Dendritic cell treated with granulocyte-macrophage colony-stimulating factor and Interleukin-4, amounts not matched to agents 40 ng/mL and 50 ng/mL, for 4 days (primary cell): Measurements from ENCODE around the gene BCL2L11.

ENCODE experiments used
- H3K27ac Mint-ChIP-seq: one replicate; pipeline ENCODE4 v1.8.0; 2022; ENCODE audit warnings: mild to moderate bottlenecking, mixed read lengths
- H3K27me3 Mint-ChIP-seq: one replicate; pipeline ENCODE4 v1.8.0; 2022; ENCODE audit warnings: mild to moderate bottlenecking, mixed read lengths
- H3K36me3 Mint-ChIP-seq: one replicate; pipeline ENCODE4 v1.8.0; 2022; ENCODE audit warnings: low read depth, mixed read lengths
- H3K4me1 Mint-ChIP-seq: one replicate; pipeline ENCODE4 v1.8.0; 2022; ENCODE audit warnings: low read depth, mixed read lengths
- H3K4me3 Mint-ChIP-seq: one replicate; pipeline ENCODE4 v1.8.0; 2022; ENCODE audit warnings: mild to moderate bottlenecking, moderate library complexity, mixed read lengths
- H3K9me3 Mint-ChIP-seq: one replicate; pipeline ENCODE4 v1.8.0; 2022; ENCODE audit warnings: mixed read lengths
- intact Hi-C: fragments of 100-400 bp; cut with micrococcal nuclease; formaldehyde crosslinking; loops from one replicate; pipeline ENCODE4 v1.15.0; 2022

Gene BCL2L11

DNA sequence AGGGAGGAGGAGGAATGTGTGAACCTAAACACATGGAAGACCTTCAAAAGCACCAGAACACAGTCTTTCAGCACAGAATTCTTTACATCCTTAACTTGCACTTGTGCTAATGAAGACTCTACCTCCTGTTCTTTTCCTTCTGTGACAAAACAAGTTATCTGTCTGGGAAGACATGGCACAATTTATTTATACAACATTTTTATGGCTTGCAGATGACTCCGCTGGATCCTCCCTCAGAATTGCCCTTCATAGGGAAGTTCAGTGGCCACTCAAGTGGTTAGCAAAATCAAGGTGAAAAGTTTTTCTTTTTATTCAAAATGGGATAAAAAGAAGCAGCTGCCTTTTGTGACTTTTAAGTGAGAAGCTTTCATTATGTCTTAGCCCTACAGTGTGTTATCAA is 21.4 kb downstream of the BCL2L11 start:
- Mint-ChIP-seq H3K4me1 (peaks cover 13% of the 10 kb centered on the region), H3K36me3 (peaks cover 87% of the 10 kb centered on the region), H3K27ac (no peak overlapping the region), H3K9me3 (no peaks in the 10 kb centered on the region), H3K4me3 (no peak overlapping the region), H3K27me3 (no peaks in the 10 kb centered on the region)
- intact Hi-C loops: no loop called here

DNA sequence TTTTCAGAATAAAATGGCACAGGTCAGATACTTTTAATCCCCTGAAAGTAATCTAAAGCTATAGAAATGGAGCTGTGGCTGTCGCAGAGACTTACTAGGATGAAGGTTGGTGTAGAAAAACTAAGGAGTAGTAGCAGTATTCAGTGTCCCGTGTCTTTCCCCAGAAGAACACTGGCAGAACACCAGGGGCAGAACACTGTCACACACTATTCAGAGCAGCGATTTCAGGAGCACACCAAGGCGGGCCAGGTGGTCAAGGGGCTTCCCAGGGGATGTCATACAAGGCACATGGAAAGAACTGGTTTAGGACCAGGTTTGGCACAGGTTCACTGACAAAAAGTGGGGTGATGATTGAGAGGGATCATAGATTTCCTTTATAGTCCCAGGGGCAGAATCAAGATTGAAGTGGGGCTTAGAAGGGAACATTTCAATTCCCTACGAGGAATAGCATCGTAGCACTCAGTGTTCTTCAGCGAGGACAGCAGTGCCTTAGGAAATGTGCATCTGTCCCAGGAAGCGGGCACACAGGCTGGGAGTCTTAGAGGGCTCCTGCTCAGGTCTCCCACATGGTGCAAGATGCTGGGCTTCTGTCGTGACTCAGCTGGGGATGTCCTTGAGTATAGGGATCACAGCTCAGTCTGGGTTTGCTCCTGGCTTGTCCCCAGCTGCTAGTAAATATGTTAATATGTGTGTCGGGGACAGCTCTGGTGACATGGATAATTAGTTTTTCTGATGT is 22.6 kb downstream of the BCL2L11 start:
- Mint-ChIP-seq H3K27ac (no peak overlapping the region), H3K4me1 (peaks cover 9% of the 10 kb centered on the region), H3K27me3 (no peaks in the 10 kb centered on the region), H3K9me3 (no peaks in the 10 kb centered on the region), H3K4me3 (no peak overlapping the region), H3K36me3 (peaks cover 84% of the 10 kb centered on the region)
- intact Hi-C loops: no loop called here

DNA sequence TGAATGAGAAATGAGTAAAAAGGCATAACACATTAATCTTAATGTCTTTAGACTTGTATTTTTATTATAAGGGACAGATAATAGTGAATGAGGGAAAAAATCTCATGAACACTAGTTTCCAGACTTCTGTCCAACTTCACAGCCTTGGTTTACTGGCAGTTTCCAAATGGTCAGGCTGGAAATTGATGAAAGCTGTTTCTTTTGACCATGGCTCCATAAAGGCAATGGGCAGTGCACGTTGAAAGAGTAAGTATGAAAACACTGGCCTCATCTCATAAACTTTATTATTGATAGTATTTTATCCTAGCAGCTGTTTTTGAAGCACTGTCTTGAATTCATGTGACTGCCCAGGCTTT is 23.1 kb downstream of the BCL2L11 start:
- Mint-ChIP-seq H3K9me3 (no peaks in the 10 kb centered on the region), H3K4me1 (peaks cover 9% of the 10 kb centered on the region), H3K4me3 (no peak overlapping the region), H3K27ac (no peak overlapping the region), H3K36me3 (peaks cover 84% of the 10 kb centered on the region), H3K27me3 (no peaks in the 10 kb centered on the region)
- intact Hi-C loops: no loop called here

DNA sequence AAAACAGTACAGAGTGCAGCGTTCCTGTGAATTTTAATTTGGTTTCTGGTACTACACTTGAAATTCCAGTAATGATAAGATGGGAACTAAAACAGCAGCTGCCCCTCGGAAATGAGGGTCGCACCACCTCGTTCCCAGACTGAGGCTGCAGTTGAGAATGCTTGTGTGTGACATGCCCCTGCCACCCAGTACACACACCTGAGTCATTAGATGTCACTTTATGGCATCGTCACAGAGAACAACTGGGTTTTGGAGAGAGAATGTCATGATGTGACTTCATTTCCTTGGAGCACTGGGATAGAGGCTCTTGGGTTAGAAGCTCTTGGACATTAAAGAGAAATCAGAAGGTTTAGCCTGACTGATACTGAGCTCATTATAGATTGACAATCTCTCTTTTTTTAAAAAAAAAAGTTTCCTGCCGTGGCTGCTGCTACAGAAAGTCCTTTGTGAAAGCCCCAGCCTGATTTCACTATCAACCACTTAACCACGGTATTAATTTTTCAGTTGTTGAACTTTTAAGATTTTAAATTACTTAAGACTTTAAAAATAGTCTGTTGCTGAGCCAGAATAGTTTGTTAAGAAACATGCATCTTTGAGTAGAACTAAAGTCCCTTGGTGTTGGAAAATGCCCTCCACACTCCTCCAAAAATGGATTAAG is 24.5 kb downstream of the BCL2L11 start:
- intact Hi-C loops: no loop called here
- H3K4me1 Mint-ChIP-seq: peaks cover 20% of the 10 kb centered on the region
- peaks cover 83% of the 10 kb centered on the region for H3K36me3 Mint-ChIP-seq
- no peak overlapping the region for H3K27ac Mint-ChIP-seq
- no peaks in the 10 kb centered on the region for H3K27me3 Mint-ChIP-seq
- no peaks in the 10 kb centered on the region for H3K9me3 Mint-ChIP-seq
- no peak overlapping the region for H3K4me3 Mint-ChIP-seq

DNA sequence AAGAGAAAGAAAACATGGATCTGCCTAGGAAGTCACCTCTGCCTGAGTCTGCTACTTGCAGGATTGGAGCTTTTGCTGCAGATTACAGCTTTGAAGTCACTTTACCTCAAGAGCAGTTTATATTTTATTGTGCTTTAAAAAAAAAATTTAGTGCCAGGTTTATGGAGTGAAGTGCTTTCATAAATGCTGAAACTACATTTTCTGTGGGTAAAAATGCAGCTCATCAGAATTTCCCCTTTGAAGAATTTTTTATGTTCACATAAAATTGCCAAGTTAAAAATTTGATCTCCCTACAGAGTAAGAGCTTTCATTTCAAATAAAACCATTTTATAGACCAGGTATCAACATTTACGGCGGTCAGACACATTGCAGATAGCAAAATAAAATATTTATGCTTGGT is 25.2 kb downstream of the BCL2L11 start:
- Mint-ChIP-seq H3K4me3 (no peak overlapping the region), H3K27ac (no peak overlapping the region), H3K27me3 (no peaks in the 10 kb centered on the region), H3K9me3 (no peaks in the 10 kb centered on the region), H3K36me3 (peaks cover 83% of the 10 kb centered on the region), H3K4me1 (peaks cover 20% of the 10 kb centered on the region)
- intact Hi-C loops: no loop called here

DNA sequence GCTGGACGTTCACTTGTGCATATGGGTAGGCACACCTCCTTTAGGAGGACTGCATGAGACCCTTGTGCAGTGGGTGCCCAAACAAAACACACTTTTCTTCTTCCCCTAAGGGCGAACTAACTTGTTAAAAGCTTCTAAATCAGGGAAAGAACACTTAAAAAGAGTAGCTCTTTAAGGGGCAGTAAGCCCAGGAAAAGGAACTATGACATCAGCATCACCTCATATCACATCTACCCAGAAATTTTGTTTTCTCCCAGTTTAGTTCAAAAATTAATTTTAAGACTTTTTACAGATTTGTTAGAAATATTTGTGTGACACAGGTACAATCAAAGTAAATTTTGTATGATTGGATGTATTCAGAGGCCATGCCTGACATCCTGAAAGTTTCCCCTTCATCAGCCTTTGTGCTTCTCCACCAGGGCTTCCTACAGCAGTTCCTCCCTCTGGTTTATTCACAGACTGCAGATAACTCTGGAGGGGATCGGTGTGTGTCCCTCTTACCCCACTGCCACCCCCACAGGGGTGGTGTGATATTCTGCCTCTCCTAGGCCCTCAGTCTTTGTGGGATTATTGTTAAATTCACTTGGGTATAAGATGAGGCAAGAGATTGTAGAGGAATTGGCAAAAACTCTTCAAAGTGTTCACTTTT is 27.6 kb downstream of the BCL2L11 start:
- H3K9me3 Mint-ChIP-seq: no peaks in the 10 kb centered on the region
- no peaks in the 10 kb centered on the region for H3K27me3 Mint-ChIP-seq
- H3K27ac Mint-ChIP-seq: no peak overlapping the region
- H3K4me3 Mint-ChIP-seq: no peak overlapping the region
- peaks cover 88% of the 10 kb centered on the region for H3K36me3 Mint-ChIP-seq
- intact Hi-C loops: no loop called here
- peaks cover 16% of the 10 kb centered on the region for H3K4me1 Mint-ChIP-seq

DNA sequence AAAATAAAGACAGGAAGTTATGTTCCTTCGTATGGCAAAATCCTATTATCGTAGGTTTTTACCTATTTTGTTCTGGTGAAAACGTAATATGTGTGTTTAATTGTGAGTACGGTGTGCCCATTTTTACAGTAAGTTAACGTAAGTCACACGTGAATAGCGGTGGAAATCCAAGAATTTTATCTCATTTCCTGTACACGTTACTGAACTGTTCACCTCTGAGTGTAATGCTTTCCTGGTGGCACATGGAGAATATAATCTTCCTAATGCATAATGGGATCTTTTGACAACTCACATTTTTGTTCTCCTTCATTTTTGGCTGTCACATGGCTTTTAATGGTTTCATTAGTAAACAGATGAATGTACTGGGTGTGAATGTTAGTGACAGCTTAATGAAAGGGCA is 28.2 kb downstream of the BCL2L11 start:
- H3K27ac Mint-ChIP-seq: no peak overlapping the region
- peaks cover 15% of the 10 kb centered on the region for H3K4me1 Mint-ChIP-seq
- H3K4me3 Mint-ChIP-seq: no peak overlapping the region
- H3K27me3 Mint-ChIP-seq: no peaks in the 10 kb centered on the region
- intact Hi-C loops: no loop called here
- H3K9me3 Mint-ChIP-seq: no peaks in the 10 kb centered on the region
- H3K36me3 Mint-ChIP-seq: peaks cover 88% of the 10 kb centered on the region

DNA sequence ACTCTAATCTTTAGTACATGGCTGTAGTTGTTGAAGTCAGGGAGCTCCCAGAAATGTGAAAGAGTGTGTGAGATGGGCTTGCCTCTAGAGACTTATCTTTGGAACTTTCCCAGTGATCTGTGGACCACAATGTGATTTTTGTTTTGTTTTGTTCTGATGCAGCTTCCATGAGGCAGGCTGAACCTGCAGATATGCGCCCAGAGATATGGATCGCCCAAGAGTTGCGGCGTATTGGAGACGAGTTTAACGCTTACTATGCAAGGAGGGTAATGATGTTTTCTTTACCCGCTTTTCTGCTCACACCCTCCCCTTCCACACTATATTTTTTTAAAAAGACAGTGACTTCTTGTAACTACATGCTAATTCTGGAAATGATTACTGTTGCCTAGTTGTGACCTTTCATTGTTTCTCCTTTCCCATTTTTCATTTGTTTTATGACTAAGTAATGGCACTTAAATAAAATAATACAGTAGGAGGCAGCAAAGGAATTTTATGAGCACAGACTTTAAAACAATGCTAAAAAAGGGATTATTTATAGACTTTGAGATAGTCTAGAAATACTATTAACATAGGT is 29.3 kb downstream of the BCL2L11 start:
- no peaks in the 10 kb centered on the region for H3K9me3 Mint-ChIP-seq
- peaks cover 88% of the 10 kb centered on the region for H3K36me3 Mint-ChIP-seq
- peaks cover 15% of the 10 kb centered on the region for H3K4me1 Mint-ChIP-seq
- H3K27ac Mint-ChIP-seq: no peak overlapping the region
- no peaks in the 10 kb centered on the region for H3K27me3 Mint-ChIP-seq
- intact Hi-C loops: no loop called here
- no peak overlapping the region for H3K4me3 Mint-ChIP-seq

DNA sequence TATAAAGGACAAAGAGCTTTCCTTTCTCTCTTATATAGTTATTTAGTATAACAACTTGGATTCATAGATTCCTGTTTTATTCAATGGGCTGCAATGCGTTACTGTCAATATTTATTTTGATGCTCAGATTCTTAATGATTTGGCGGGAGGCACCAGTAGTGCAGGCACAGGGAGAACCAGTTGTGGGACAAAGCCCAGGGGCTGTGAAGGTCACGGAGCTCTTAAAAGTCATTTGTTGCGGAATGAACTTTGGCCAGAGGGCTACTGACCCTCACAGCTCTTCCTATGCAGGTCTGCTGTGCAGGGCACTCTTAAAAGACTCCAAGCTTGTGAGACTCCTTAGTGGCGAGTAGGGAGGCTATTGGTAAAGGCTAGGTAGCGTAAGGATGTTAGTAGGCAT is 34.0 kb downstream of the BCL2L11 start:
- H3K4me3 Mint-ChIP-seq: no peak overlapping the region
- H3K27me3 Mint-ChIP-seq: no peaks in the 10 kb centered on the region
- intact Hi-C loops: no loop called here
- no peak overlapping the region for H3K27ac Mint-ChIP-seq
- peaks cover 96% of the 10 kb centered on the region for H3K36me3 Mint-ChIP-seq
- peaks cover 14% of the 10 kb centered on the region for H3K4me1 Mint-ChIP-seq
- H3K9me3 Mint-ChIP-seq: no peaks in the 10 kb centered on the region

DNA sequence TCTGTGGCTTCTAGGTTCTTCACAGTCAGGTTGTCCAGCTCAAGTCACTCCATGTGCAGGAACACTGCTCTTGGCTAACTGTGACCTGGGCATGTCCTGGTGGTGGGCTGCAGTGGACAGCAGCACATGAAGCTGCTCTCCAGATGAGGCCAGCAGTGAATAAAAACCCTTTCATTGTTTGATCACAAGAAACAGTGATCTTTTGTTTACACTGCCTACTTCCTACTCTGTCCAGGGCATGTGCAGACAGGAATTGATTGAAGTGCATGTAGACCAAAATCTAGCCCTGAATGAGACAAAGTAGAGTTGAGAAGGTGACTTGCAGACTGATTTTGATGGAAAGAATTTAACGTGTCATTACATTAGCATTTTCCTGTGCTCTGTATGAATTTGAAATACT is 34.9 kb downstream of the BCL2L11 start:
- no peaks in the 10 kb centered on the region for H3K9me3 Mint-ChIP-seq
- peaks cover 18% of the 10 kb centered on the region for H3K4me1 Mint-ChIP-seq
- H3K36me3 Mint-ChIP-seq: peaks cover 96% of the 10 kb centered on the region
- H3K4me3 Mint-ChIP-seq: no peak overlapping the region
- intact Hi-C loops: no loop called here
- no peaks in the 10 kb centered on the region for H3K27me3 Mint-ChIP-seq
- H3K27ac Mint-ChIP-seq: no peak overlapping the region

DNA sequence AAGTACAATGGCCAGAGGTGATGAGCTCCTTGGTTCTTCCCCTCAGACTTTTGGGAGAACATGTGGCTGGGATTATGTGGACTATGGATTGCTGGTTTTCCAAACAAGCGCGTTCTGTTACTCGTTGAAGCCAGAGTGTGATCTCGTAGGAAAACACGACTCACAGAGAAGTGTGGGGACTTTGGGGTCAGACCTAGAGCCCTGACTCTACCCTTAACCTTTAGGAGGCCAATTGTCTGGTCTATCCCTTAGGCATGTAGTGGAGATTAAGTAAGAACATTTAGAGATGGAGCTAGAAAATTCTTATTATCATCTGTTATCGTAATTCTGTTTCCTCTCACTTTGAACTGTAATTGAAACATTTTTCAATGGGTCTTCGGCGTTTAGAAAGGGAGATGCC is 35.8 kb downstream of the BCL2L11 start:
- H3K4me1 Mint-ChIP-seq: peaks cover 19% of the 10 kb centered on the region
- intact Hi-C loops: no loop called here
- no peak overlapping the region for H3K4me3 Mint-ChIP-seq
- no peaks in the 10 kb centered on the region for H3K27me3 Mint-ChIP-seq
- H3K27ac Mint-ChIP-seq: no peak overlapping the region
- H3K36me3 Mint-ChIP-seq: peaks cover 96% of the 10 kb centered on the region
- H3K9me3 Mint-ChIP-seq: no peaks in the 10 kb centered on the region

DNA sequence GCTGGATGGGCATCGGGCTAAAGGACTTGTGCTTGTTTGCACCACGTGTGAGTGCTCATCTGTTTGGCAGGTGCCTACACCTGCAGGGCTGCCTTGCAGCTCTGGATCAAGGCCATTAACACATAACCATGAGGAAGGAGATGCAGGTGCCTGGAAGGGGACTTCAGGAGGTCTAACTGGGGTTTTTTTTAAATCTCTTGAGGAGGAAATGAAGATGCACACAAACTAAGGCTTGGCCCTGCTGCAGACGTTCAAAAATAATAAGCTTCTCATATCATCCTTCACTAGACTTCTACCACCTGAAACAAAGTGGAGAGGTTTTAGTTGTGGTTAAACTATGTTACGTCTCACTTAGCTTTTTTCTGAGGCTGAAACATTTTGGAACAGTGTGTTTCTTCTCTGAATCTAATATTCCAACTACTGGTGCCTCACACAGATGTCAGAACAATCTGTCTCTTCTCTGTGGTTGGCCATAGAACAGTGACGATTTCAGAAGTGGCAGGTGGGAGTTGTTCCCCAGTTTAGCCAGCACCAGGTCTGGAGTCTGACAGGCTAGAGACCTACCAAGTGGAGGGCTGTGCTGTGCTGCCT is 36.5 kb downstream of the BCL2L11 start:
- H3K27ac Mint-ChIP-seq: no peak overlapping the region
- H3K9me3 Mint-ChIP-seq: no peaks in the 10 kb centered on the region
- peaks cover 25% of the 10 kb centered on the region for H3K4me1 Mint-ChIP-seq
- peaks cover 96% of the 10 kb centered on the region for H3K36me3 Mint-ChIP-seq
- intact Hi-C loops: no loop called here
- no peak overlapping the region for H3K4me3 Mint-ChIP-seq
- H3K27me3 Mint-ChIP-seq: no peaks in the 10 kb centered on the region

DNA sequence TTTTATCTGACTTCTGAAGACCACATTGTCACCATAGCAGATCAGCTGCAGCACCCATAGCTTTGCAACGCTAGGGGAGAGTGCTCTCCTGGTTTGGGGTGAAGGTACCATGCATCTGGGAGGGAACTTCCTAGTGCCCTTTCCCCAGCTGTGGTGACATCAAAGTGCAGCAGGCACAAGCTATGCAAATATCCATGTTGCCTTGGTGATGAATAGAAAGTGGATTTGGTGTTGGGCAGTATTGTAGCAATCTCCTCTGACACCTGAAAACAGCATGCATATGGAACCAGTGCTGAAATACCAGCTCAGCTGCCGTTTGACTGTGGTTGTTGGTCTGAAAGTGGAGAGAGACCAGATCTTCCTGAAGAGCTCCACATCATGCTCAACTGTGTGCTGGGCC is 37.1 kb downstream of the BCL2L11 start:
- Mint-ChIP-seq H3K4me1 (peaks cover 31% of the 10 kb centered on the region), H3K4me3 (no peak overlapping the region), H3K27ac (no peak overlapping the region), H3K27me3 (no peaks in the 10 kb centered on the region), H3K9me3 (no peaks in the 10 kb centered on the region), H3K36me3 (peaks cover 96% of the 10 kb centered on the region)
- intact Hi-C loops: no loop called here

DNA sequence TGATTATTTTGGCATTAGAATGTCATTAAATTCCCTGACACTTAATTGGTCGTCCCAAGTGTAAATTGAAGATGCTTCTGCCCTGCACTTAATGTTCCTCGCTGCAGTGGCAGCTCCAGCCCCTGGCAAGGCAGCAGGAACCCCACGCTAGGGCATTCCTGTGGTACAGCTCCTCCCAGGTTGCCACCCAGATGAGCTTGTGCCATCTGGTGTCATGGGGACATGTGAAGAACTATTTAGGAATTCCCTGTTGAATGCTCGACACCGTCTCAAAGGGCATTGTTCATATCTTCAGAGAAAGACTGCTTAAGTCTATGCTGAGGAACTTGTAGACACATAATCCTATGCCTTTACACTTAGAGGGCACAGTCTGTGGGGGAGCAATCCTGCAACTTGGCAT is 38.9 kb downstream of the BCL2L11 start:
- Mint-ChIP-seq H3K9me3 (no peaks in the 10 kb centered on the region), H3K4me3 (no peak overlapping the region), H3K4me1 (peaks cover 36% of the 10 kb centered on the region), H3K36me3 (peaks cover 95% of the 10 kb centered on the region), H3K27me3 (no peaks in the 10 kb centered on the region), H3K27ac (no peak overlapping the region)
- intact Hi-C loops: no loop called here
